22Rv1 (cell line): ENCODE data around the gene DNAI2.

Source experiments
- H3K27ac ChIP-seq: fragments of 450-650 bp; 2 replicates; pipeline ENCODE4 v1.5.1; 2017
- CTCF ChIP-seq: fragments of 450-650 bp; IDR thresholded peaks from 2 replicates; pipeline ENCODE4 v1.5.1; 2017; ENCODE audit warnings: mild to moderate bottlenecking
- ZFX ChIP-seq: fragments of 450-650 bp; IDR thresholded peaks from 2 replicates; pipeline ENCODE4 v1.6.1; 2017; ENCODE audit warnings: antibody characterized with exemption, borderline replicate concordance

Gene DNAI2

GRCh38 chr17:74334393-74335039 lies 60.5 kb downstream of the DNAI2 start:
- no peak overlapping the region for H3K27ac ChIP-seq
- TF ChIP-seq ZFX (no peak), CTCF (no peak)

GRCh38 chr17:74335529-74336062 lies 61.6 kb downstream of the DNAI2 start:
- no peak overlapping the region for H3K27ac ChIP-seq
- no peak for TF ChIP-seq ZFX
- no peak for TF ChIP-seq CTCF

- H3K27ac ChIP-seq: no peak overlapping the region
- TF ChIP-seq CTCF: no peak
- TF ChIP-seq ZFX: no peak
These were observed 62.3 kb downstream of the DNAI2 start for GRCh38 chr17:74336307-74336706.

- no peak overlapping the region for H3K27ac ChIP-seq
- TF ChIP-seq CTCF (no peak), ZFX (no peak)
These were observed 63.9 kb downstream of the DNAI2 start for GRCh38 chr17:74337834-74338500.

- TF ChIP-seq ZFX (no peak), CTCF (no peak)
- H3K27ac ChIP-seq: no peak overlapping the region
These were observed 65.6 kb downstream of the DNAI2 start for GRCh38 chr17:74339537-74340195.

- no peak for TF ChIP-seq CTCF
- TF ChIP-seq ZFX: no peak
- H3K27ac ChIP-seq: no peak overlapping the region
These were observed 66.5 kb downstream of the DNAI2 start for GRCh38 chr17:74340470-74341023.
